ENCODE data around the gene TMEM45B.
"Not testable (repeated sequence)": the region's sequence is repeated elsewhere in the genome, so short reads cannot be mapped to it uniquely, and the experiment has no call there.

DNA sequence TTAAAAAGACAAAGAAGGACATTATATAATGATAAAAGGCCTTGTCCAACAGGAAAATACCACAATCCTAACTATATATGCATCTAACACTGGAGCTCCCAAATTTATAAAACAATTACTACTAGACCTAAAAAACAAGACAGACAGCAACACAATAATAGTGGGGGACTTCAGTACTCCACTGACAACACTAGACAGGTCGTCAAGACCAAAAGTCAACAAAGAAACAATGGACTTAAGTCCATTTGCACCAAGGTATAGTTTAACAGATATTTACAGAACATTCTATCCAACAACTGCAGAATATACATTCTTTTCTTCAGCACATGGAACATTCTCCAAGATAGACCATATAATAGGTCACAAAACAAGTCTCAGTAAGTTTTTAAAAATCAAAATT, 15.5 kb upstream of the TMEM45B start:
- not testable (repeated sequence) for TF ChIP-seq TAF1 (IDR thresholded peaks at IDR 0.05; ENCODE audit: low read depth); EP300 (conservative IDR thresholded peaks at IDR 0.05; ENCODE audit: poor library complexity, severe bottlenecking); CTCF (IDR thresholded peaks at IDR 0.05; ENCODE audit: poor library complexity, severe bottlenecking)
